Measurements from ENCODE around the gene SOD2.
"Not testable (repeated sequence)": the region's sequence is repeated elsewhere in the genome, so short reads cannot be mapped to it uniquely, and the experiment has no call there.

Gene SOD2

DNA sequence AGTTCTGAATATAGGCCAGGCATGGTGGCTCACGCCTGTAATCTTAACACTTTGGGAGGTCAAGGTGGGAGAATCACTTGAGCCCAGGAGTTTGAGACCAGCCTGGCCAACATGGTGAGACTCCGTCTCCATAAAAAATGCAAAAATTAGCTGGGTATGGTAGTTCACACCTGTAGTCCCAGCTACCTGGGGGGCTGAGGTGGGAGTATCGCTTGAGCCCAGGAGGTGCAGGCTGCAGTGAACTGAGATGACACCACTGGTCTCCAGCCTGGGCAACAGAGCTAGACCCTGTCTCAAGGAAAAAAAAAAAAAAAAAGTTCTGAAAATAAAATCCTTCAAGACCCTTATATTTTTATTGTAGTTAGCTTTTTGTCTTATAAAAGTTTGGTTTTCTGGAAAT is 22.6 kb upstream of the SOD2 start:
- DNase-seq: no peak

DNA sequence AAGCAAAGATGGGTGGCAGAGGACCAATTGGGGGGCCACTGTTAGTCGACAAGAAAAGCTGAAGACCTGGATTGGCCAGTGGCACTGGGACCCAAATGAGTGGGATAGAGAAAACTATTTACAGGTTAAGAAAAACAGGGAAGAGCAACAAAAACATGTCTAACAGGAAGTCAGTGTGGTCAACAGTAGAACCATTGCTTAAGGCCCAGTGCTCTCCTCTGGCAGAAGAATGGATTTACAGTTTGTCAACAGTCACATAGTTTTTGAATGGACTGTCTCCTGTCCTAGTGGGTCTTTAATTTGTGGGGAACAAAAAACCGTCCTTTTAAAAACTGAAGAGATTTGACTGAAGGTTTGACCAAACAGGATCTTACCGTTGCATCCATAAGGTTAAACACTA is 22.1 kb upstream of the SOD2 start:
- DNase-seq: no peak

DNA sequence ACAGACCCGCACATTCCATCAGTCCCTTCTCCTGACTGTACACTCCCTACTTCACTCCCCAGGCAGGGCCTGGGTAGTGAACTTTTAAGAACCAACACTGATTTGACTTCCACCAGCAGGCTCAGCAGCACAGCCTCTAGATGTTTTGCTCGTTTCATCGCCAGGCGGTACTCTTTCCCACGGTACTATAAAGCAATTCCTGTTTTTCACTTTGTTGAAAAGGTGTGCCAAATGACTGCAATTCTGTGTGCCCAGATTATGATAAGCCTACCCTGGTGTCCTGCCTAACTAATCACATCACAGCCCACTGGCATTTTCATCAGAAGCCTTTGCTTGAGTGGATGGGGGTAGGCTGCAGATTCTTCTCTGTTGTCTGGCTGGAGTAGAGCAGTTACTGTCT is 21.4 kb upstream of the SOD2 start:
- no peak for DNase-seq

DNA sequence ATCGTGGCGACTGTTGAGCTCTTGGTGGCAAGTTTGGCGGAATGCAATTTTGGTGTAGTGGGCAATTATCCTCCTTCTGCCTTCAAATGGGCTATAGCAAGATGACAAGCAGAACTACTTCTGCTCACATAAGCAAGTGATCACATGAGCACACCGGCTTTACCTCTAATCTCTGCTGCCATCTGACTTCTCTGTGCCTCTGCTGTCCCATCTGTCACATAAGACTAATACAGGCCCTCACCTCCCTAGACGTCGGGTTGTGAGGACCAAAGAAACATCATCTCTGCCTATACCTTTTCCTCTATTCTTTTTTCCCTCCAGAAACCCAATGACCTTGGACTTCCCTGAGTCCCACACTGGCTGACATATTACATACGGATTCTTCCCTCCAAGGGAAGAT is 20.9 kb upstream of the SOD2 start:
- no peak for DNase-seq

DNA sequence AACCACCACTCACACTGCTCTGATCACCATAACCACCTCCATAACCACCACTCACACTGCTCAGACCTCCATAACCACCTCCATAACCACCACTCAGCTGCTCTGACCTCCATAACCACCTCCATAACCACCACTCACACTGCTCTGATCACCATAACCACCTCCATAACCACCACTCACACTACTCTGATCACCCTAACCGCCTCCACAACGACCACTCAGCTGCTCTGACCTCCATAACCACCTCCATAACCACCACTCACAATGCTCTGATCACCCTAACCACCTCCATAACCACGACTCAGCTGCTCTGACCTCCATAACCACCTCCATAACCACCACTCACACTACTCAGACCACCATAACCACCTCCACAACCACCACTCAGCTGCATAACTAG is 19.3 kb upstream of the SOD2 start:
- not testable (repeated sequence) for DNase-seq

DNA sequence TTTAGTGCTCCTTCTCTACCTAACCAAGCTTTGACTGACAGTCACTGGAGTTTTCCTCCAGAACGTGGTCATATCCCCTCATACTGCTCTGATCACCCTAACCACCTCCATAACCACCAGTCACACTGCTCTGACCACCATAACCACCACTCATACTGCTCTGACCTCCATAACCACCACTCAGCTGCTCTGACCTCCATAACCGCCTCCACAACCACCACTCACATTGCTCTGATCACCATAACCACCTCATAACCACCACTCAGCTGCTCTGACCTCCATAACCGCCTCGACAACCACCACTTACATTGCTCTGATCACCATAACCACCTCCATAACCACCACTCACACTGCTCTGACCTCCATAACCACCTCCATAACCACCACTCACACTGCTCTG is 17.6 kb upstream of the SOD2 start:
- DNase-seq: not testable (repeated sequence)

DNA sequence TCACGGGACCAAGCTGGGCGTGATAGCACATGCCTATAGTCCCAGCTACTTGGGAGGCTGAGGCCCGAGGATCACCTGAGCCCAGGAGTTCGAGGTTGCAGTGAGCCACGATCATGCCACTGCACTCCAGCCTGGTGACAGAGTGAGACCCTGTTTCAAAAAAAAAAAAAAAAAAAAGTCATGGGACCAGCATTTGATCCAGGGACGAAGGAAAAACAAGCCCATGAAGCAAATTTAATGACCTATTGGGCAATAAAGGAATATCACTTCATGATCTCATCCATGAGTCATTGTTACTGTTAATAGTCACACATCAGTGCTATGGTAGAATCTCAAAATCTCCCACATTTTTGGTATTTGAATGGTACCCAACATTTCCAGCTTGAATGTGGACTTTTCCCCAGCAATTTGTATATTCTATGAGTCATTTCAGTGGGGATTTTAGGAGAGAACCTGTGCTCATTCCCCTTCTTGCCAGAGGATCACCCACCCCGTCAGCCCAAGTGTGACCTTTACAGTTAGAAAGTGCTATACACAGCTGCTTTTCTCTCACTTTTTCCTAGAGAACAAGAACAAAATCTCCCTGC is 8.5 kb upstream of the SOD2 start:
- no peak for DNase-seq

DNA sequence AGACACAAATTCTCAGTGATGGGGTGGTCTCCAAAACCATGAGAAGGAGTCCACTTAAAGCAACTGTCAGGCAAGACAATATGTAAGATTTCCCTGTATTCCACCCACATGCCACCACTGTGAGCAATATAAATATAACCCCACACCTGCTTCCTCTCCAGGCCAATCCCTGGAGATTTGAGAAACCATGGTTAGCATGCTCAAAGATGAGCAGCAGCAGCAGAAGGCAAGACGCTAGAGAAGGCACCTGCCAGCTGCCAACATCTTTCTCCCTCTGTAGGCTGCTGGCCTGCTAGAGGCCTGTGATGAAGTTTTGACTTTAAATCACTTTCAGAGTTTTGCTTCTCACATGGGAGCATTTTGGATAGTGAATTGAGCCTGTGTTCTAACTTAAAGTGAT is 7.9 kb upstream of the SOD2 start:
- DNase-seq: no peak

DNA sequence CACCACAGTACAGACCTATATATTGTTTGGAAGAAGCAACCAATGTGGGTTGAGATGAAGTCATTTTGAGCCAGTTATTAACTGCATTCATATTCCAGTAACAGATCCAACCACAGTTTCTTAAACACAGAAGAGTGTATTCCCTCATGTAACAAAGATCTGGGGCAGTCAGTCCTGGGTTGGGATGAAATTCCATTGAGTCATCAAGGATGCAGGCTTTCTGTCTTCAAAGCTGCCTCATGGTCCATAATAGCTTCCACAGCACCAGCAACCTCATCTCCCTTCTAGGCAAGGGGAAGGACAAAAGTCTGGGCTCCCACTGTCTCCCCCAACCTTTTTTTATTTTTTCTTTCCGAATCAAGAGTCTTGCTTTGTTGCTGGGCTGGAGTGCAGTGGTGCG is 2.9 kb upstream of the SOD2 start:
- DNase-seq: no peak

DNA sequence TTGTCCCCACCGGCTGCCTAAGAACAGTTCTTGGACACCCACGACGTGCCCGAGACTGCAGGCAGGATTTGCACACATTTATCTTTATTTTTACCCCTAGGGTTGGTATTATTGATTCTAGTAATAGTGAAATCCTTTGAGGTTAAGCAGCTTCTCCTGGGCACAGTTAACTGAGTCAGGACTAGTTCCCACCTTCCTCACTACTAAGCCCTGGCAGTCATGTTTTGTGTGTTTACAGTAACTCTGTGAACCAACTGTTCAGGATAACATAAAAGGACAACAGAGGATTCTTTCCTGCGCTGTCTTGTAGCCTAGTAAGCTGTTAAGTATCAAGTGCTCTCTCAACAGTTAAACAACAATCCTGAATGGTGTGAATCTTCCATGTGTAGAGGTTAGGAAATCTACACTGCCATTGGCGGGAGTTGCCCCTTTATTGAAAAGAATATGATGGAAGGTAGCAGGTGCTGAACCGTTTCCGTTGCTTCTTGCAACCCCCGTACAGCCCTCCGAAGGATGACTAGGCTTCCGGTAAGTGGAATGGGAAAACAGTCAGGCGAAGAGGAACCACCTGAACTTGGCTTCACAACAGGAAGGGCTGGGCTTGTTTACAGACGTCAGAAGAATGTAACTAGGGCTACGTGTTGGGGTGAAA is 979 bp upstream of the SOD2 start:
- peak; percentile 60 for DNase-seq

DNA sequence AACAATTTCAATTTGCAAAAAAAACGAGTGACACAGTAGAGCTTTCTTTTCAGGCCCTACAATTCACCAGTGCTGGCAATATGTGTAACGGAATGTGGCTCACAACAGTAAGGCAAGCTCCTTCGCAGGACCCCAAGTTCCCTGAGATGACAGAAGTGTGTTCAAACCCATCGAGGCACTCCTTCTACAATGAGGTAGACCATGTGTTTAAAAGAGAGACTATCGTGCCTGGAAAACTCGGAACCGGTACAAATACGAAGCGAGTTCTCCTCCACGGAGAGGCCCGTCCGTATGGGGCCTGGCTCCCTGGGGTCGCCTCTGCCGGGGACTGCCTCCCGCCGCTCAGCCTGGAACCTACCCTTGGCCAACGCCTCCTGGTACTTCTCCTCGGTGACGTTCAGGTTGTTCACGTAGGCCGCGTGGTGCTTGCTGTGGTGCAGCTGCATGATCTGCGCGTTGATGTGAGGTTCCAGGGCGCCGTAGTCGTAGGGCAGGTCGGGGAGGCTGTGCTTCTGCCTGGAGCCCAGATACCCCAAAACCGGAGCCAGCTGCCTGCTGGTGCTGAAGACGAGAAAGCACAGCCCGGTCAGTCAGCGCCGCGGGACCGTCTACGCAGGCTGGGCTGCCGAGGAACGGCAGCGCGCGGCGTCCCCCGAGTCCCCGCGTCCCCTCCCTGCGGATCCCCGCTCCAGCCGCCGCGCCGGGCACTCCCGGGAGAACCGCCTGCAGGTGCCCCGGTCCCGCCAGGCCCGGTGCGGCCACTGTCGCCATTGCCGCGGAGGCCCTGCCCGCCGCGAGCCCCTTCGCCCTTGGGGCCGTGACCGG is 526 bp downstream of the SOD2 start:
- peak; percentile 41 for DNase-seq

DNA sequence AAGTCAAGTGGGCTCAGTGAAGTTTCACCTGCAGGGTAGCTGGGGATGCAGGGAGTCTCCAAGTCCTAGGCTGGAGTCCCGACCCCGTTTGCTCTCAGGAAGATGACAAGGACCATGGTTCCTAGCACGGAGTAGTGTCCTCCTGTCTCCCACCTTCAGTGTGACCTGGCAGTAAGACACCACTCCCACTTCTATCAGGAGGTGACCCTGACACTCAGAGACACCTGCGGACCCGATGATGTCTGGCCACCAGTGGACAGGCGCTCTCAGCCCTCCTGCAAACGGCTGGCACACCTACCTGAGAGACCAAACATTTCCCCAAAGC is 1.1 kb downstream of the SOD2 start:
- DNase-seq: no peak

DNA sequence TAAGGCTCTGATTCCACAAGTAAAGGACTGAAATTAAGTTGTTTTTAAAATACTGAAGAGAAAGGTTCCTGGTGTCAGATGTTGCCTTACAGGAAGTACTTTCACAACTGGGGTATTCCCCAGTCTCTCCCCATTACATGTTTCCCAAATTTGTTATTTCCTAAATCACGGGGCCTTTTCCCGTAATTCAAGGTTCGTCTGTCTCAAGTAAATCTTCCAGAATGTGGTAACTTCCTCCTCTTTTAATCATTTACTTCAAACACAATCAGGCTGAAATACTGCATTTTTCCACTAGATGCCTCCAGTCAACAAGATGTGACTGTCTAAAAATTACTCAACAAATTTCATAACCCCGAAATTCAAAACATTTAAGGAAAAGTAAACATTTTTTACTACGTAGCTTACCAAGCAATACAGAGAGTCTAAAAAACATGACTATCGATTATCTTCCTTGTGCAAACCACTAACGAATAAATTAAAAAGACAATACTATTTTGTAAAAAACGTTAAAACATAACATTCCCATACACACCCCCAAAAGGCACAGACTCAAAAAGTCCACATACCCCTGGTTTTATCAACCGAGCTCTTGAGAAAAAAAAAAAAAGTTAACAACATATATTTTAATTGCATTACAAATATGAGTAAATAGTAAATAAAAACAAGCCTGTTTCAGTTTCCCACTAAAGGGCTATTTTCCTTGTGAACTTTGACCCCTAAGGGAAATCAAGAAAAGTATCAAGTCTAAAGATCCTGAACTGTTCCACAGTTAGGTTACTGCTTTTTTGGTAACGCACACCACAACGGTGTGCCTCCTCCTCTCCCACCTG is 1.7 kb downstream of the SOD2 start:
- DNase-seq: no peak

DNA sequence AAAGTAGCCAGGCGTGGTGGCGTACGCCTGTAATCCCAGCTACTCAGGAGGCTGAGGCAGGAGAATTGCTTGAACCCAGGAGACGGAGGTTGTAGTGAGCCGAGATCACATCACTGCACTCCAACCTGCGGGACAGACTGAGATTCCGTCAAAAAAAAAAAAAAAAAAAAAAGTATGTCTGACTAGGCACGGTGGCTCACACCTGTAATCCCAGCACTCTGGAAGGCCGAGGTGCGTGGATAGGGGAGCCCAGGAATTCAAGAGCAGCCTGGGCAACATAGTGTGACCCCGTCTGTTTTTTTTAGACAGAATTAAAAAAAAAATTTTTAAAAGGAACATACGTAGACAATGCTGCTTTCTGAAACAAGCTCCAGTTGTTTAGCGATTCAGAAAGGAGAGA is 2.9 kb downstream of the SOD2 start:
- not testable (repeated sequence) for DNase-seq

DNA sequence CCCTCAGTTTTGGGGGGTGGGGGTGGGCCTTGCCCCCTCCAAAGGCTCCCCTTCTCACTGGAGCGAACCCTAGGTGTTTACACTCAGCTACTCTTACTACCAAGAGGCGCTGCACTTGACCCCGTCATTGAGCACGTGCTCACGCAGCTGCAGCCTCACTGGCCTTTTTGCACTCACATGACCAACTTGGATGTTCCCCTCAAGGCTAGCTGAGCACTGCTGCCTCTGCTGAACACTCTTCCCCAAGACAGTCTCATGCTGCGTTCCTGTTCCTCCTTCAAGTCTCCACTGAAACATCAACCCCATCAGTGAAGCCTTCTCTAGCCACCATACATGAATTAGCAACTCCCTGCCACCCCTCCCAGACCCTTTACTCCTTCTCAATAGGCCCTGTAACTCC is 4.0 kb downstream of the SOD2 start:
- no peak for DNase-seq

DNA sequence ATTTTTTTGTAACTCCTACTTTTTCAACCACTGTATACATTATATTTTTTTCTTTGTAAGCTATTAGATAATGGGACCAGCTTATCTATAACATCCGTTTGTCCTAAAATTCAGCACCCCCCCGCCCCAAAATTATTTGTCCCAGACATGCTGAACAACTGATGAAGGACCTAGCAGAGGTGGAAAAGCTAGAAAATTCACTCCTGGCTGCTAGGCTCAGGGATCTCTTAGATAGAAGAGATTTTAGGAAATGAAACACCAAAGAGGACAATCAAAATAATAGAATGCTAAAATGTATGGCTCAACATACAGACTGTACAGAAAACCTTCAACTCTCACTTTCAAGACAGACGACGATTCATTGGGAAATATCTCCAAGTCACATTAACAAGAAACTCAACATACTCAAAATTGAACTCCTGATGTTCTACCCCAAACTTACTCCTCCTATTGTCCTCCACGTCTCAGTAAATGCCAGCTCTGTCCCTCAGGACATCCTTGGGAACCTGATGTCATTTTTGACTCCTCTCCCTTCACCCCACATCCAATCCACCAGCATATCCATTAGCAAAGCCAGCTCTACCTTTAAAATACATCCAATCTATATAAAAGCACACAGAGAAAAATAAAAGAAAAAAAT is 4.7 kb downstream of the SOD2 start:
- DNase-seq: no peak

DNA sequence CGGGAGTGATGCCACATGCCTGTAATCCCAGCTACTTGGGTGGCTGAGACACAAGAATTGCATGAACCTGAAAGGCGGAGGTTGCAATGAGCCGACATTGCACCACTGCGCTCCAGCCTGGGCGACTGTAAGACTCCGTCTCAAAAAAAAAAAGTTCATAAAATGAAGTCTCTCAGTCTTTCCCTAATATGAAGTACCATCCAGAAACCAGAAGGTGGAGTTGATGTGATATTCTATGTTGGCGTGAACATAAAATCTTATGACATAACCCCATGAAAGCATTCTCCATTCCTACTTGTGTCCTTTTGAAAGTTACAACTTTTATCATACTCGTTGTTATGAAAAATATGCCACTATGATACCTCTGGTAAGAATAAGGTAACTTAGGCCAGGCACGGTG is 5.7 kb downstream of the SOD2 start:
- no peak for DNase-seq

DNA sequence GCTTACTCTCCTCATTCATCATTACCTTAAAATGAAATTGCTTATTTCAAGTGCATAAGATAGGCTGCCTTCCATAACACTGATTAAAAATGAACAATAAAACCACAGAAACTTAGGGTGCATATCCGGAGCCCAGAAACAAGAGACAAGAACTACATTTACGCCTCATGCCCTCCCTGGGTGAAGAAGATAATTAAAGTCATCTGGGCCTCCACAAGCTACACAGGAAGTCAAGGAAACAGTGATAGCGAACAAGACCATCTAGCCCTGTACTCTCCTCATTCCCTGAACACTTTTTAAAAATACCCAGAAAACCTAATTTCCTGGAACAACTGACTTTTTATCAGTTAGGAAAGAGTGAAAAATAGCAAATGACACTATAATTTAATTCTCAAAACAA is 6.3 kb downstream of the SOD2 start:
- no peak for DNase-seq

DNA sequence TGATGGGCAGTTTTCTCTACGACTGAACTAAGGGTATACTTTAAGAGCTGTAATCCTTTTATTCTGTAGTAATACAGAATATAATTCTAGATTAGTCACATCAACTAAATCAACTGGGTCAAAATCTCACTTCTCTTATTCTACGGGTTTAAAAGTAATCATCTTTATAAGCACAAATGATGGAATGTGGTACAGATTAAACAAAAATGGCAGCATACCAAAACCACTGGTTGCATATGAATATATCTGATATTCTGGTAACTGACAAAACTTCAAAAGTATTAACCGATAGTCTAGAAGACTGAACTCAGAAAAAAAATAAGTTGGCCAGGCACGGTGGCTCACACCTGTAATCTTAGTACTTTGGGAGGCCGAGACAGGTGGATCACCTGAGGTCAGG is 7.0 kb downstream of the SOD2 start:
- no peak for DNase-seq

DNA sequence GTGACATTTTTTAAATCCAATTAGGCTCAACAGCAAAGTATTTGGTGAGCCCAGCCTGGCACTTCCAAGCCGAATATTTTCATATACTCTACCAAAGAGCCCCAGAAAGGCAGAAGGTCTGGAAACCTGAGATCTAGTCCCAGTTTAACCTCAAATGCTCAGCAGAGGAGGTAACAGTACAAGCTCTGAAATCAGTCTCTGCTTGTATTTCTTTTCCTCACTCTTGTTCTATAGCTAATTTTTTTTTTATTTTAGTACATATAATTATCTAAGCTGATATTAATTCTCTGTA is 9.1 kb downstream of the SOD2 start:
- DNase-seq: no peak

DNA sequence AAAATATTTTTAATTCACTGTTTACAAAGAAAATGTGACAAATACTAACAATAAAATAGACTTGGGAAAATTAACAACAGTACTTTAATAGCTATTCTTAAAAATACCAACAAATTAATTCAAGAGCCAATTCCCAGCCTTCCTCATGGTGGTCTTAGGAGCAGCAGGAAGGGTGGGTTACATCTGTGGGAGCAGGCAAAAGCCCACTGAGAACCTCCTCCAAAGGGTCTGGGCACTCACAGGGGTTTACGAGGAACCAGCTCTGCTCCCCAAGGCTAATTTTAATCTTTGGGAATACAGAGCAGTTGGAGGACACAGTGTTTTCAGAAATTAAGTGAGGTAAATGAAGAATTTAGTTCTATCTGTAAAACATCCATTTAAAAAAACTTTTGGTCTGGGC is 10.2 kb downstream of the SOD2 start:
- no peak for DNase-seq

DNA sequence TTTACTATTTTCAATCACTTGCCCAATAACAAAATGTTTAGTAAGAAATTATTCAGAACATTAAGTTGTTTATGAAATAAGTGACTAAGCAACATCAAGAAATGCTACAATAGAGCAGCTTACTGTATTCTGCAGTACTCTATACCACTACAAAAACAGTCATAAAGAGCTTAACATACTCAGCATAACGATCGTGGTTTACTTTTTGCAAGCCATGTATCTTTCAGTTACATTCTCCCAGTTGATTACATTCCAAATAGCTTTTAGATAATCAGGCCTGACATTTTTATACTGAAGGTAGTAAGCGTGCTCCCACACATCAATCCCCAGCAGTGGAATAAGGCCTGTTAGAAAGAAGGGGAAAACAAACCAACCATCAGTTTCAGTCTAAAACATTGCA is 10.7 kb downstream of the SOD2 start:
- DNase-seq: no peak

DNA sequence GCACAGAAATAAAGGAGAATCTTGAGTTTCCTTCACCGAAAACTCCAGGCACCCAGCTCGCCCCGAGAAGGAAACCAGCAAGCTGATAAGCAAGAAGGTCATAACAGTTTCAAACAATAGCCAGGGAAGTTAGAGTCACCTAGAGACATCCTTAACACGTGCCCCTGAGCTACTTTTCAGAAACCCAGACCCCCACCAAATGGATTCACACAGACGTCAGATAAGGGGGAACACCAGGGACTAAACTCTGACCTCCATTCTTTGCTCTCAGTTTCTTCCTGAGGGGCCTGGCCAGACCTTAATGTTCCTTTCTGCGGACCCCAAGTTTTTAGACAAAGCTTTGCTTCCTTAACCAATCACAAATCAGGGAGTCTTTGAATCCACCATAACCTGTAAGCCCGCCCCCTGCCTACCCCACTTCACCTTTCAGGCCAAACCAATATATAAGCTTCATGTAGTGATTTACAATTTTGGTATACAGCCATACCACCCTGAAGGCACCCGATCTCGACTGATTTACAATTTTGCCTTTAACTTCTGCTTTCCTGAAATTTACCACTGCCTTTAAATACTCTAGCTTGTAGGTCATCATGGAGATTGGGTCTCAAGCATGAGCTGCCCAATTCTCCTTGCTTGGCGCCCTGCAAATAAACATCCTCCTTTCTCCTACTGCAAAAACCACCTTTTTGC is 11.7 kb downstream of the SOD2 start:
- DNase-seq: no peak
